Measurements from ENCODE around the gene SOX8.
A peak's percentile ranks its signal among the peaks of the same experiment; 100 is the strongest.

The SOX8 gene

DNA sequence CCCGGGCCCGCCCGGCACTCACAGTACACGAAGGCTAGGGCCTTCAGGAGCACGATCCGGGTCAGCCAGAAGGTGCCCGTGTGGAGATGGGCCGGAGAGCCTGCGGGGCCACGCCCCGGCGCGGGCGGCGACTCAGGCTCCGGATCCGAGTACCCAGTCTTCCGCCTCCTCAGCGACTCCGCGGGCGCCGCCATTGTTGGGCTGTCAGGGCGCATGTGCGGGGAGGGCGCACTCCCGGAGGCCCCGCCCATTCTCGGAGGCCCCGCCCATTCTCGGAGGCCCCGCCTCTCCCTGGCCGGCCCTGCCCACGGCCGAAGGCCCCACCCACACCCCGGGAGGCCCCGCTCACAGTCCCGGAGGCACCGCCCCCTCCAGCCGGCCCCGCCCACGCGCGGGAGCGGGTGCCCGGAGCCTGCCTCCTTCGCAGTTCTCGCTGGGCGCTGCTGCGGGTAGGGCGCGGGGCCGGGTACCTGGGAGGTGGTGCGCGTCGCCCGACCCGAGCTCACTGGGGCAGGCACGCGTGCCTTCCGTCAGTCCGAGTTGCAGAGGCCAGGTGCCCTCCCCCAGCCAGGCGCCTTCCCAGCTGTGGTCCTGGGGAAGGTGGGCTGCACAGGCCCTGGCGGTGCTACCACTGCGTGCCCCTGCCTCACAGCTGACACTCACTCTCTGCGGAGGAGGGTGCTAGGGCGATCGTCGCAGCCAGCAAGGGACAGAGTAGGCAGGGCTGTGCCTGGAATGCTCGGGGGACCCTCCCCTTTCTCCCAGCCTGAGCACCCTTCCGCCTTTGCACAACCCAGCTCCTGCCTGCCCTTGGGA lies 10.6 kb upstream of the SOX8 start, which contains the start of gene LMF1:
Gene LMF1, minus strand, starts transcription at position 219 of the 816 bp plus-strand sequence. Its CDS starts 4 bp downstream, at position 215.
- H3K9me3 ChIP-seq (ENCODE audit: control insufficient read depth in 5 of 5, low read length in 5 of 5) = peaks cover 0 to 5% (median 0%) of the 10 kb centered on the region in 5 donors
- peaks cover 4 to 27% (median 19%) of the 10 kb centered on the region in 5 donors for H3K4me1 ChIP-seq (ENCODE audit: control insufficient read depth in 5 of 5, insufficient read depth in 5 of 5, low read length in 5 of 5)

GRCh38 chr16:971582-971905 lies 10.0 kb upstream of the SOX8 start:
- Histone ChIP-seq H3K9me3 (ENCODE audit: control insufficient read depth in 5 of 5, low read length in 5 of 5) (peaks cover 0 to 3% (median 0%) of the 10 kb centered on the region in 5 donors), H3K36me3 (ENCODE audit: control insufficient read depth in 5 of 5, insufficient read depth in 5 of 5, low read length in 5 of 5) (peaks cover 0 to 15% (median 7%) of the 10 kb centered on the region in 5 donors), H3K27ac (ENCODE audit: low read depth, low read length) (no peak overlapping the region), H3K4me3 (ENCODE audit: low read depth in 1 of 5, low read length in 5 of 5) (peak overlapping the region in 2 of 5 donors; percentile 86 to 90), H3K27me3 (ENCODE audit: control insufficient read depth in 5 of 5, insufficient read depth in 4 of 5, low read length in 5 of 5) (peaks cover 0 to 2% (median 0%) of the 10 kb centered on the region in 5 donors), H3K9ac (ENCODE audit: low read length in 5 of 5) (no peak overlapping the region), H3K4me1 (ENCODE audit: control insufficient read depth in 5 of 5, insufficient read depth in 5 of 5, low read length in 5 of 5) (peaks cover 4 to 27% (median 19%) of the 10 kb centered on the region in 5 donors)

More for the DNA sequence above, 10.6 kb upstream of the SOX8 start, which contains the start of gene LMF1:
- Histone ChIP-seq H3K27me3 (ENCODE audit: control insufficient read depth in 5 of 5, insufficient read depth in 4 of 5, low read length in 5 of 5) (peaks cover 0 to 2% (median 0%) of the 10 kb centered on the region in 5 donors), H3K9ac (ENCODE audit: low read length in 5 of 5) (peak within 1 kb of the TSS in 4 of 5 donors; percentile 79 to 86 (median 80)), H3K36me3 (ENCODE audit: control insufficient read depth in 5 of 5, insufficient read depth in 5 of 5, low read length in 5 of 5) (peaks cover 0 to 21% (median 10%) of the 10 kb centered on the region in 5 donors), H3K27ac (ENCODE audit: low read depth, low read length) (peak within 1 kb of the TSS; percentile 67), H3K4me3 (ENCODE audit: low read depth in 1 of 5, low read length in 5 of 5) (peak within 1 kb of the TSS in 4 of 5 donors; percentile 75 to 90 (median 86))

GRCh38 chr16:971981-972315 lies 9.6 kb upstream of the SOX8 start:
- H3K27ac ChIP-seq (ENCODE audit: low read depth, low read length) = no peak overlapping the region
- no peak overlapping the region for H3K9ac ChIP-seq (ENCODE audit: low read length in 5 of 5)
- H3K4me1 ChIP-seq (ENCODE audit: control insufficient read depth in 5 of 5, insufficient read depth in 5 of 5, low read length in 5 of 5) = peaks cover 4 to 28% (median 20%) of the 10 kb centered on the region in 5 donors
- no peak overlapping the region for H3K4me3 ChIP-seq (ENCODE audit: low read depth in 1 of 5, low read length in 5 of 5)
- H3K36me3 ChIP-seq (ENCODE audit: control insufficient read depth in 5 of 5, insufficient read depth in 5 of 5, low read length in 5 of 5) = peaks cover 0 to 11% (median 6%) of the 10 kb centered on the region in 5 donors
- H3K27me3 ChIP-seq (ENCODE audit: control insufficient read depth in 5 of 5, insufficient read depth in 4 of 5, low read length in 5 of 5) = peaks cover 0 to 2% (median 0%) of the 10 kb centered on the region in 5 donors
- H3K9me3 ChIP-seq (ENCODE audit: control insufficient read depth in 5 of 5, low read length in 5 of 5) = peaks cover 0 to 3% (median 0%) of the 10 kb centered on the region in 5 donors

- Histone ChIP-seq H3K4me3 (ENCODE audit: low read depth in 1 of 5, low read length in 5 of 5) (no peak overlapping the region), H3K4me1 (ENCODE audit: control insufficient read depth in 5 of 5, insufficient read depth in 5 of 5, low read length in 5 of 5) (peaks cover 4 to 27% (median 23%) of the 10 kb centered on the region in 5 donors), H3K9ac (ENCODE audit: low read length in 5 of 5) (no peak overlapping the region), H3K27me3 (ENCODE audit: control insufficient read depth in 5 of 5, insufficient read depth in 4 of 5, low read length in 5 of 5) (peaks cover 0 to 2% (median 0%) of the 10 kb centered on the region in 5 donors), H3K9me3 (ENCODE audit: control insufficient read depth in 5 of 5, low read length in 5 of 5) (peaks cover 0 to 3% (median 0%) of the 10 kb centered on the region in 5 donors), H3K27ac (ENCODE audit: low read depth, low read length) (no peak overlapping the region), H3K36me3 (ENCODE audit: control insufficient read depth in 5 of 5, insufficient read depth in 5 of 5, low read length in 5 of 5) (peaks cover 0 to 6% (median 4%) of the 10 kb centered on the region in 5 donors)
These were observed 9.1 kb upstream of the SOX8 start for GRCh38 chr16:972316-973002.

DNA sequence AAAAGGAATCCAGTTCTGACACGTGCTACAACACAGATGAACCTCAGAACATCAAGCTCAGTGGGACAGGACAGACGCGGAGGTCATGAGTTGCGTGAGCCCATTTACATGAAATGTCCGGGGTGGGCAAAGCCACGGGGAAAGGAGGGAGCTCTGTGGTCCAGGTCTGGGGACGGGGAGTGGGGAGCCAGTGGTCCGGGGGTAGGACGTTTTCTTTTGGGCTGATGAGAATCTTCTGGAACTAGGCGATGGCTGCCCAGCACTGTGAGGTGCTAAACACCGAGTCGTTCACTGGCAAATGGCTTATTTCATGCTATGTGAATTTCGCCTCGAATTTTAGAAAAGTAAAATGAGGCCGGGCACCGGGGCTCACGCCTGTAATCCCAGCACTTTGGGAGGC lies 8.2 kb upstream of the SOX8 start:
- H3K4me1 ChIP-seq (ENCODE audit: control insufficient read depth in 5 of 5, insufficient read depth in 5 of 5, low read length in 5 of 5) = peaks cover 4 to 28% (median 23%) of the 10 kb centered on the region in 5 donors
- H3K27ac ChIP-seq (ENCODE audit: low read depth, low read length) = no peak overlapping the region
- H3K4me3 ChIP-seq (ENCODE audit: low read depth in 1 of 5, low read length in 5 of 5) = no peak overlapping the region
- no peak overlapping the region for H3K9ac ChIP-seq (ENCODE audit: low read length in 5 of 5)
- peaks cover 0 to 9% (median 0%) of the 10 kb centered on the region in 5 donors for H3K27me3 ChIP-seq (ENCODE audit: control insufficient read depth in 5 of 5, insufficient read depth in 4 of 5, low read length in 5 of 5)
- H3K36me3 ChIP-seq (ENCODE audit: control insufficient read depth in 5 of 5, insufficient read depth in 5 of 5, low read length in 5 of 5) = no peaks in the 10 kb centered on the region
- peaks cover 0 to 3% (median 0%) of the 10 kb centered on the region in 5 donors for H3K9me3 ChIP-seq (ENCODE audit: control insufficient read depth in 5 of 5, low read length in 5 of 5)

- Histone ChIP-seq H3K27me3 (ENCODE audit: control insufficient read depth in 5 of 5, insufficient read depth in 4 of 5, low read length in 5 of 5) (peaks cover 0 to 10% (median 0%) of the 10 kb centered on the region in 5 donors), H3K4me3 (ENCODE audit: low read depth in 1 of 5, low read length in 5 of 5) (no peak overlapping the region), H3K9ac (ENCODE audit: low read length in 5 of 5) (no peak overlapping the region), H3K27ac (ENCODE audit: low read depth, low read length) (no peak overlapping the region), H3K9me3 (ENCODE audit: control insufficient read depth in 5 of 5, low read length in 5 of 5) (peaks cover 0 to 3% (median 0%) of the 10 kb centered on the region in 5 donors), H3K4me1 (ENCODE audit: control insufficient read depth in 5 of 5, insufficient read depth in 5 of 5, low read length in 5 of 5) (peaks cover 4 to 28% (median 23%) of the 10 kb centered on the region in 5 donors), H3K36me3 (ENCODE audit: control insufficient read depth in 5 of 5, insufficient read depth in 5 of 5, low read length in 5 of 5) (no peaks in the 10 kb centered on the region)
These were observed 7.5 kb upstream of the SOX8 start for GRCh38 chr16:974001-974601.

DNA sequence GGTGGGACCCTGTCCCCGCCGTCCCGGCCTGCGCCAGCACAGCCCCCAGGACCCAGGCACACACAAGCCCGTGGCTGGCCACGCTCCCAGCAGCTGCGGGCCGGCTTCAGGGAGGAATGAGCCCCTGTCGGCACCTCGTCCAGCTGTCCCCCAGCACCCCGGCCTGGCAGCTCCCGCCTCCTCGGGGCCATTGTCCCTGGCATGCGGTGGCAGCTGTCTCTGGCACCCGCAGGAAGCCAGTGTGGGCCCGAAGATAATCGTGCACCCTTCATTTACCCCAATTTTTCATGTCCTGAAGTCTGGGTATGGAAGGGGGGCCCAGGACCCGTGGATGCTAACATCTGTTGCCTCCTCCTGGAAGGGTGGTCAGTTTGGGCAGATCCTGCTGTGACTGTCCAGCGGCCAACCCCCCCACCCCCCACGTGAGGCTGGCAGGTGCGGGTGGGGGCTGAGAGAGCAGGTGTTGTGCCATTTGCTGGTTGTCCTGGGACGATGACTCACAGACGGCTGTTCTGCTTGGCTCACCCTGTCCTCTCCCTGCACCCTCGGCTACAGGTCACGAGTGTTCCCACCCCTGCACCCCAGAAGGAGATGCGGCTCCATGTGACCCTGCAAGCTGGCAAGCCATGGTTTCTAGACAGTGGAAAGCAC lies 6.8 kb upstream of the SOX8 start:
- H3K27me3 ChIP-seq (ENCODE audit: control insufficient read depth in 5 of 5, insufficient read depth in 4 of 5, low read length in 5 of 5) = peaks cover 0 to 15% (median 4%) of the 10 kb centered on the region in 5 donors
- no peak overlapping the region for H3K27ac ChIP-seq (ENCODE audit: low read depth, low read length)
- H3K9me3 ChIP-seq (ENCODE audit: control insufficient read depth in 5 of 5, low read length in 5 of 5) = peaks cover 0 to 3% (median 0%) of the 10 kb centered on the region in 5 donors
- peaks cover 0 to 21% (median 17%) of the 10 kb centered on the region in 5 donors for H3K4me1 ChIP-seq (ENCODE audit: control insufficient read depth in 5 of 5, insufficient read depth in 5 of 5, low read length in 5 of 5)
- no peak overlapping the region for H3K4me3 ChIP-seq (ENCODE audit: low read depth in 1 of 5, low read length in 5 of 5)
- H3K9ac ChIP-seq (ENCODE audit: low read length in 5 of 5) = no peak overlapping the region
- no peaks in the 10 kb centered on the region for H3K36me3 ChIP-seq (ENCODE audit: control insufficient read depth in 5 of 5, insufficient read depth in 5 of 5, low read length in 5 of 5)

DNA sequence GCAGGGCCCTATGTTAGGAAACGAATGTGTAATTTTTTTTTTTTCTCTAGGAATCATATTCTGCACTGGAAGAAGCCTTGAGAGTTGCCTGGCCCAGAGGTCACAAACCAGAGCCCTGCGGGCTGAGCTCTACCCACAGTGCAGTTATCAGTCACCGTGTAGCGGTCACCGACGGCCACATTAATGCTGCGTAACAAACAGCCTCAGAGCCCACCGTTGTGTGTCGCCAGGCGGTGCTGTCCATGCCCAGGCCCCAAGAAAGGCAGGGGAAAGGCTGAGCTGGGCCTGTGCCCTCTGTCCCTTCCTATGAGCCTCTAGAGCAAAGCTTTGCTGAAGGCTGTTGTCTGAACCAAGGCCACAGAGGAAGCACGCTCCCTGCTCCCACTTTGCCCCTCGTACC lies 6.3 kb upstream of the SOX8 start:
- H3K27ac ChIP-seq (ENCODE audit: low read depth, low read length) = no peak overlapping the region
- no peak overlapping the region for H3K4me3 ChIP-seq (ENCODE audit: low read depth in 1 of 5, low read length in 5 of 5)
- H3K9me3 ChIP-seq (ENCODE audit: control insufficient read depth in 5 of 5, low read length in 5 of 5) = peaks cover 0 to 3% (median 0%) of the 10 kb centered on the region in 5 donors
- H3K36me3 ChIP-seq (ENCODE audit: control insufficient read depth in 5 of 5, insufficient read depth in 5 of 5, low read length in 5 of 5) = no peaks in the 10 kb centered on the region
- H3K4me1 ChIP-seq (ENCODE audit: control insufficient read depth in 5 of 5, insufficient read depth in 5 of 5, low read length in 5 of 5) = peaks cover 0 to 18% (median 16%) of the 10 kb centered on the region in 5 donors
- peaks cover 0 to 21% (median 7%) of the 10 kb centered on the region in 5 donors for H3K27me3 ChIP-seq (ENCODE audit: control insufficient read depth in 5 of 5, insufficient read depth in 4 of 5, low read length in 5 of 5)
- no peak overlapping the region for H3K9ac ChIP-seq (ENCODE audit: low read length in 5 of 5)

- H3K9ac ChIP-seq (ENCODE audit: low read length in 5 of 5) = no peak overlapping the region
- peaks cover 0 to 21% (median 17%) of the 10 kb centered on the region in 5 donors for H3K4me1 ChIP-seq (ENCODE audit: control insufficient read depth in 5 of 5, insufficient read depth in 5 of 5, low read length in 5 of 5)
- peaks cover 0 to 1% (median 0%) of the 10 kb centered on the region in 5 donors for H3K9me3 ChIP-seq (ENCODE audit: control insufficient read depth in 5 of 5, low read length in 5 of 5)
- no peaks in the 10 kb centered on the region for H3K36me3 ChIP-seq (ENCODE audit: control insufficient read depth in 5 of 5, insufficient read depth in 5 of 5, low read length in 5 of 5)
- H3K27me3 ChIP-seq (ENCODE audit: control insufficient read depth in 5 of 5, insufficient read depth in 4 of 5, low read length in 5 of 5) = peaks cover 0 to 22% (median 7%) of the 10 kb centered on the region in 5 donors
- no peak overlapping the region for H3K27ac ChIP-seq (ENCODE audit: low read depth, low read length)
- no peak overlapping the region for H3K4me3 ChIP-seq (ENCODE audit: low read depth in 1 of 5, low read length in 5 of 5)
These were observed 5.1 kb upstream of the SOX8 start for GRCh38 chr16:976389-976931.

Data from subcutaneous abdominal adipose tissue (tissue), 5 donors.